Activated naive CD4-positive, alpha-beta T cell (primary cell): ENCODE measurements around the gene IFI16.
"Not testable (repeated sequence)": the region's sequence is repeated elsewhere in the genome, so short reads cannot be mapped to it uniquely, and the experiment has no call there.

Experiments
- DNase-seq, 4 experiments: peaks; one replicate each; lab custom pipeline; 2025; lab: John Stamatoyannopoulos, UW

IFI16 gene

GRCh38 chr1:159098596-159098995 is 88.9 kb downstream of the IFI16 start:
- no peak for DNase-seq

GRCh38 chr1:159100589-159100988 is 90.9 kb downstream of the IFI16 start:
- DNase-seq = no peak

- DNase-seq = not testable (repeated sequence)
Observed at GRCh38 chr1:159103021-159103420, 93.3 kb downstream of the IFI16 start.
